DND-41 (cell line): ENCODE measurements around the gene EXOSC2.
A peak's percentile ranks its signal among the peaks of the same experiment; 100 is the strongest.

Experiments
- ATAC-seq: fragments of 200-7000 bp; cut with Tn5 transposase; 3 replicates; pipeline ENCODE4 v1.9.1; 2021; ENCODE audit warnings: low read depth; ENCODE audit not compliant: insufficient read depth
- DNase-seq: peaks from one replicate; pipeline ENCODE4 v3.0.0-alpha.2; 2020
- H2AFZ ChIP-seq: 2 replicates; pipeline ENCODE4 v1.6.0; 2012; ENCODE audit warnings: low read depth, low read length
- H3K27ac ChIP-seq: 2 replicates; pipeline ENCODE4 v1.5.1; 2012; ENCODE audit warnings: low read length, inconsistent platforms
- H3K27me3 ChIP-seq: fragments of 200-600 bp; sonication (generic); 2 replicates; pipeline ENCODE4 v1.6.0; 2012; ENCODE audit warnings: low read length, mild to moderate bottlenecking, inconsistent platforms; ENCODE audit not compliant: insufficient read depth, poor library complexity
- H3K36me3 ChIP-seq: 2 replicates; pipeline ENCODE4 v1.5.1; 2012; ENCODE audit warnings: low read length, inconsistent platforms; ENCODE audit not compliant: insufficient read depth
- H3K4me1 ChIP-seq: 2 replicates; pipeline ENCODE4 v1.5.1; 2012; ENCODE audit warnings: mild to moderate bottlenecking, low read length; ENCODE audit not compliant: insufficient read depth
- H3K4me2 ChIP-seq: 2 replicates; pipeline ENCODE4 v1.6.0; 2012; ENCODE audit warnings: mild to moderate bottlenecking, moderate library complexity, low read length, inconsistent platforms; ENCODE audit not compliant: insufficient read depth
- H3K4me3 ChIP-seq, 2 experiments: fragments of 200-600 bp in 1 of 2; shearing (Covaris generic) in 1 of 2; 2 replicates each; pipeline ENCODE4 v1.5.1; 2012 to 2016; ENCODE audit warnings: inconsistent platforms in 2 of 2, low read length in 2 of 2, mild to moderate bottlenecking in 2 of 2, low read depth in 1 of 2, moderate library complexity in 1 of 2
- H3K79me2 ChIP-seq: 2 replicates; pipeline ENCODE4 v1.6.0; 2012; ENCODE audit warnings: low read length, inconsistent platforms; ENCODE audit not compliant: insufficient read depth
- H3K9ac ChIP-seq: 2 replicates; pipeline ENCODE4 v1.6.0; 2012; ENCODE audit warnings: low read depth, mild to moderate bottlenecking, inconsistent platforms, low read length, moderate library complexity
- H3K9me3 ChIP-seq: 2 replicates; pipeline ENCODE4 v1.5.1; 2012; ENCODE audit warnings: low read length, moderate library complexity, mild to moderate bottlenecking, inconsistent platforms; ENCODE audit not compliant: insufficient read depth, severe bottlenecking
- H4K20me1 ChIP-seq: 2 replicates; pipeline ENCODE4 v1.6.0; 2012; ENCODE audit warnings: low read length; ENCODE audit not compliant: insufficient read depth
- EZH2 ChIP-seq: IDR thresholded peaks from 3 replicates; pipeline ENCODE4 v1.6.1; 2012; ENCODE audit warnings: borderline replicate concordance, low read depth, mild to moderate bottlenecking, moderate library complexity, low read length, inconsistent platforms; ENCODE audit not compliant: severe bottlenecking
- TF ChIP-seq, protein P1 (sequence below): IDR thresholded peaks from 2 replicates; pipeline ENCODE4 v1.5.1; 2012; ENCODE audit warnings: borderline replicate concordance, low read length, moderate library complexity, mild to moderate bottlenecking; ENCODE audit not compliant: poor library complexity, severe bottlenecking; ENCODE audit errors: extremely low read depth

Gene EXOSC2

GRCh38 chr9:130668659-130669058 lies 24.9 kb upstream of the EXOSC2 start:
- Histone ChIP-seq H3K4me3 (no peak overlapping the region), H3K9ac (no peak overlapping the region), H4K20me1 (no peaks in the 10 kb centered on the region), H3K27me3 (no peaks in the 10 kb centered on the region), H3K27ac (no peak overlapping the region), H3K9me3 (no peaks in the 10 kb centered on the region), H3K79me2 (no peaks in the 10 kb centered on the region), H3K4me2 (no peak overlapping the region), H3K4me1 (no peaks in the 10 kb centered on the region), H2AFZ (no peak overlapping the region), H3K36me3 (no peaks in the 10 kb centered on the region)
- DNase-seq (no peak), ATAC-seq (no peak)
- TF ChIP-seq, protein P1, sequence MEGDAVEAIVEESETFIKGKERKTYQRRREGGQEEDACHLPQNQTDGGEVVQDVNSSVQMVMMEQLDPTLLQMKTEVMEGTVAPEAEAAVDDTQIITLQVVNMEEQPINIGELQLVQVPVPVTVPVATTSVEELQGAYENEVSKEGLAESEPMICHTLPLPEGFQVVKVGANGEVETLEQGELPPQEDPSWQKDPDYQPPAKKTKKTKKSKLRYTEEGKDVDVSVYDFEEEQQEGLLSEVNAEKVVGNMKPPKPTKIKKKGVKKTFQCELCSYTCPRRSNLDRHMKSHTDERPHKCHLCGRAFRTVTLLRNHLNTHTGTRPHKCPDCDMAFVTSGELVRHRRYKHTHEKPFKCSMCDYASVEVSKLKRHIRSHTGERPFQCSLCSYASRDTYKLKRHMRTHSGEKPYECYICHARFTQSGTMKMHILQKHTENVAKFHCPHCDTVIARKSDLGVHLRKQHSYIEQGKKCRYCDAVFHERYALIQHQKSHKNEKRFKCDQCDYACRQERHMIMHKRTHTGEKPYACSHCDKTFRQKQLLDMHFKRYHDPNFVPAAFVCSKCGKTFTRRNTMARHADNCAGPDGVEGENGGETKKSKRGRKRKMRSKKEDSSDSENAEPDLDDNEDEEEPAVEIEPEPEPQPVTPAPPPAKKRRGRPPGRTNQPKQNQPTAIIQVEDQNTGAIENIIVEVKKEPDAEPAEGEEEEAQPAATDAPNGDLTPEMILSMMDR, result no peak
- no peak for TF ChIP-seq EZH2

DNA sequence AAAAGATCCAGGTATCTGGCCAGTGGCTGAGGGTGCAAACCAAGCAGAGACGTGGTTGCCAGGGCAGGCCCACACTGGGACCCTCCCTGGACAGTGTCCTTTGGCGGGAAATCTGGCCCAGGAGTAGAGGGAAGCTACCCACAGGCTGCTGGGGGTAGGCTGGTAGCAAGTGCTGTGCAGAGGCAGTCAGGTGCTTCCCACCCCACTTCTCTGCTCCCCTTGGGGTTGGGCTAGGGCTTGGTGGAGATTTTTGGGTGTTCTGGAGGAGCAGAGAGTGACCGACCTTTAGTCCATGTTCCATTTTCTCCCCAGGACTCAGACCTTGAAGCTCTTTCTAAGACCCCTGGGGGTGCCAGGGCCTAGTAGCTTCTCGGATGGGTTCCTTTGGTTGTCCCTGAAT lies 23.6 kb upstream of the EXOSC2 start:
- H3K27me3 ChIP-seq, result no peaks in the 10 kb centered on the region
- 0 out of 3 replicates have a peak, but pooled peaks have one; percentile 5 for ATAC-seq
- H3K27ac ChIP-seq, result no peak overlapping the region
- no peak overlapping the region for H3K4me3 ChIP-seq
- no peak overlapping the region for H2AFZ ChIP-seq
- no peaks in the 10 kb centered on the region for H4K20me1 ChIP-seq
- DNase-seq, result no peak
- no peaks in the 10 kb centered on the region for H3K79me2 ChIP-seq
- H3K36me3 ChIP-seq, result no peaks in the 10 kb centered on the region
- no peaks in the 10 kb centered on the region for H3K9me3 ChIP-seq
- H3K4me2 ChIP-seq, result no peak overlapping the region
- H3K4me1 ChIP-seq, result no peaks in the 10 kb centered on the region
- TF ChIP-seq EZH2, result no peak
- TF ChIP-seq, protein P1, result no peak
- no peak overlapping the region for H3K9ac ChIP-seq

DNA sequence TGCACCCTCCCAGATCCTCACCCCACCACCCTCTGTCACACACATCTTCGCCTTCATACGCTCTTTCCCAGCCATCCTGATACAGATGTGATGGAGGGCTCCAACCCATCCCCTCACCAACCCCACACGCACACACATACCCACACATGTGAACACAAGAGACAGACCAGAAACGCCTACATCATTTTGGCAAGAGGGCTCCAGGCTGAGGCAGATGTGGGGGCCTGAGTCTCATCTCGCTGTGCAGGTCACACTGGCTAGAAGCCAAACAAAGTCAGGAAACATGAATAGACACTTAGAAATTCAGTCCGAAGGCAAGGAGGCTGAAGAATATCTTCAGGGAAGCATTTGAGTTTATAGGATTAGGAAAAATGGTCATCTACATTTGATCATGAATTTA lies 22.9 kb upstream of the EXOSC2 start:
- no peaks in the 10 kb centered on the region for H3K9me3 ChIP-seq
- ATAC-seq (no peak), DNase-seq (no peak)
- H3K4me3 ChIP-seq, result no peak overlapping the region
- H3K4me1 ChIP-seq, result no peaks in the 10 kb centered on the region
- no peaks in the 10 kb centered on the region for H3K79me2 ChIP-seq
- no peak overlapping the region for H3K27ac ChIP-seq
- H3K4me2 ChIP-seq, result no peak overlapping the region
- no peaks in the 10 kb centered on the region for H3K36me3 ChIP-seq
- no peaks in the 10 kb centered on the region for H3K27me3 ChIP-seq
- no peaks in the 10 kb centered on the region for H4K20me1 ChIP-seq
- H2AFZ ChIP-seq, result no peak overlapping the region
- no peak overlapping the region for H3K9ac ChIP-seq
- TF ChIP-seq EZH2, result no peak
- TF ChIP-seq, protein P1, result no peak

DNA sequence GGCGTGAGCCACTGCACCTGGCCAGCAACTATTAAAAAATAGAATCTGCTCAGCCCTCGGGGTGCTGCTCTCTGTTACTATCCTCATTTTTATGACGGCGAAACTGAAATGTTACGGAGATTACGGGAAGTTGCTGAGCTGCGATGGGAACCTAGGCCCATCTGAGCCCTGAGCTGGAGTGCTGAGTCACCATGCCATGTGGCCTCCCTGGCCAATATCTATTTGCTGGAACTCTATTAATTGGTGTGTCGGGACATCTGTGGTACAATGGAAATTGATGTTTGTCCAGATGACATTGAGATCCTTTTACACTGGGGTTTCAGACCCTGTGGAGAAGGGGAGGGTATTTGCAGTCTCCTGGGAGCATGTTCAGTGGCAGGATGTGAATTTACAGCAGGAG lies 21.1 kb upstream of the EXOSC2 start:
- no peak overlapping the region for H3K9ac ChIP-seq
- no peak overlapping the region for H2AFZ ChIP-seq
- no peak for TF ChIP-seq EZH2
- TF ChIP-seq, protein P1, result no peak
- H3K4me3 ChIP-seq, result no peak overlapping the region
- no peaks in the 10 kb centered on the region for H3K9me3 ChIP-seq
- H4K20me1 ChIP-seq, result no peaks in the 10 kb centered on the region
- DNase-seq, result no peak
- H3K36me3 ChIP-seq, result no peaks in the 10 kb centered on the region
- H3K4me1 ChIP-seq, result no peaks in the 10 kb centered on the region
- H3K79me2 ChIP-seq, result no peaks in the 10 kb centered on the region
- no peak overlapping the region for H3K4me2 ChIP-seq
- H3K27me3 ChIP-seq, result no peaks in the 10 kb centered on the region
- no peak for ATAC-seq
- H3K27ac ChIP-seq, result no peak overlapping the region
